ENCODE results near the gene CCDC137. TPM values are rescaled to one million over a fixed set of nuclear protein-coding genes. Genes with fewer than 3 reads are reported as not detected.

Gene CCDC137
- total RNA-seq, 2 donors from 2014 or later = 3.8 to 5.1 TPM

DNA sequence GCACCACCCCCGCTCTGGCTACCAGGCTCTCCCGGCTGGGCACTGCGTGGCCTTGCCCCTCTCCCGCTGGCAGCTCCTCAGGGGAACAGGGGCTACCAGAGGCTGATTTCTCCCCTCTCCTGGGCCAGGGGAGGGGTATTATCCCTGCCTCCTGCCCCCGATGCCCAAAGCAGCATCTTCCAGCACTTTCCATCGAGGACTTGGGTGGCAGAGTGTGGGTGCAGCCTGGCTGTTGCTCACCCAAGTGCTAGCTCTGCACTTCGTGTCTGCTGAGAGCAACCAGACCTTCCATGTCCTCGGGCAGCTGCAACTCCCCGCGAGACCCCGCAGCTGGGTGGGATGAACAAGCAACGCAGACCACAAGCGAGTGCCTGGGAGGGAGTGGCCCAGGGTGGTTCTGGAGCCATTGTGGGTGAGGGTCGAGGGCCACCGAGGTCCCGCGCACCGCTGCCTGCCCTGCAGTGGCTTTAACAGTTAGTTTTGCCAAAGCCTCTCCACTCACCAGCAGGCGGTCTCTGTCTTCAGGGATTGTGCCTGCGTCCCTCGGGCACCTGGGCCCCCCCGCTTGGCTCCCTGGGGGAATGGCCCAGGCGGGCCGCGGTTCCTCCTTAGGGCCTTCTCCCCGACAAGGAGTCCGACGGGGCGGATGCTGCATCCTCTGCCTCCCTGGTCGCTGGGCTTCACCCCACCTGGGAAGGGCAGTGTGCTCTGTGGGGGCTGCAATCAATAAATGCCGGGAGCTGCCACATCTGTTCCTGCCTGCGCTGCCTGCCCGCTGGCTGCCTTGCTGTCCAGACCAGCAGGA lies 53.9 kb downstream of the CCDC137 start:
- no peak for DNase-seq (ENCODE audit: low spot score)

DNA sequence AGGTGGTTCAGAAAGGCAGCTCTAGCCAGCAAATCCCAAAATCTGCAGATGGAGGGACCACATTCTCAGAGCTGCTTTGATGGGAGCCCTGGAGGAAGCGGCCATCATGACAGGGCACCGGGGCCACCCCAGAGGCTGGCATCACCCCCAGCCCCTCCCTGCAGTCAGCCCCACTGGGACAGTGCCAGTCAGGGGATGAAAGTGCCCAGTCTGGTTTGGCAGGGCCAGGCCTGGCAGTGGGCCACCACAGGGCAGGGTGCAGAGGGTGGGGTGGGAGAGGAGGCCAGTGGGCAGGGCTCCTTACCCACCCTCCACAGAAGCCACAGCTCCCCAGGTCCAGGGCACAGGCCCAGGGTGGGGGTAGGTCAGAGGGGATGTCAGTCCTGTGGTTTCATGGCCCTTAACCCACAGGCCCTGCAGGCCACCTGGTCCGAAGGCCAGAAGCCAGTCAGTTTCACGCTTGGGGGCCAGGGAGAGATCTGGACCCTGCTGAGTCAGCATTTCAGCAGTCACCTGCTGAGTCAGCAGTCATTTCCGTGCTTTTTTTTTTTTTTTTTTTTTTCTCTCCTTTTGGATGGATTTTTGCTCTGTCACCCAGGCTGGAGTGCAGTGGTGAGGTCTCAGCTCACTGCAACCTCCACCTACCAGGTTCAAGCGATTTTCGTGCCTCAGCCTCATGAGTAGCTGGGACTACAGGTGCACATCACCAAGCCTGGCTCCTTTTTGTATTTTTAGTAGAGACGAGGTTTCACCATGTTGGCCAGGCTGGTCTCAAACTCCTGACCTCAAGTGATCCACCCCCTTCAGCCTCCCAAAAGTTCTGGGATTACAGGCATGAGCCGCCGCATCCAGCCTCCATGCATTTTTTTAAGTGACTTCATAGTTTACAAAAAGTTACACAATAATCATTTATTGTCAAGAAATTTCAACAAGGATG lies 55.9 kb downstream of the CCDC137 start:
- TF ChIP-seq, protein P1, sequence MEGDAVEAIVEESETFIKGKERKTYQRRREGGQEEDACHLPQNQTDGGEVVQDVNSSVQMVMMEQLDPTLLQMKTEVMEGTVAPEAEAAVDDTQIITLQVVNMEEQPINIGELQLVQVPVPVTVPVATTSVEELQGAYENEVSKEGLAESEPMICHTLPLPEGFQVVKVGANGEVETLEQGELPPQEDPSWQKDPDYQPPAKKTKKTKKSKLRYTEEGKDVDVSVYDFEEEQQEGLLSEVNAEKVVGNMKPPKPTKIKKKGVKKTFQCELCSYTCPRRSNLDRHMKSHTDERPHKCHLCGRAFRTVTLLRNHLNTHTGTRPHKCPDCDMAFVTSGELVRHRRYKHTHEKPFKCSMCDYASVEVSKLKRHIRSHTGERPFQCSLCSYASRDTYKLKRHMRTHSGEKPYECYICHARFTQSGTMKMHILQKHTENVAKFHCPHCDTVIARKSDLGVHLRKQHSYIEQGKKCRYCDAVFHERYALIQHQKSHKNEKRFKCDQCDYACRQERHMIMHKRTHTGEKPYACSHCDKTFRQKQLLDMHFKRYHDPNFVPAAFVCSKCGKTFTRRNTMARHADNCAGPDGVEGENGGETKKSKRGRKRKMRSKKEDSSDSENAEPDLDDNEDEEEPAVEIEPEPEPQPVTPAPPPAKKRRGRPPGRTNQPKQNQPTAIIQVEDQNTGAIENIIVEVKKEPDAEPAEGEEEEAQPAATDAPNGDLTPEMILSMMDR (IDR thresholded peaks at IDR 0.05) = no peak
- no peak overlapping the region for H3K27ac ChIP-seq
- DNase-seq (ENCODE audit: low spot score) = no peak

More for the DNA sequence above, 53.9 kb downstream of the CCDC137 start:
- peaks cover 0 to 4% of the 10 kb centered on the region in 2 donors for H3K4me1 ChIP-seq
- TF ChIP-seq, protein P1 (IDR thresholded peaks at IDR 0.05) = no peak
- no peak overlapping the region for H3K27ac ChIP-seq
- H3K36me3 ChIP-seq = no peaks in the 10 kb centered on the region
- no peaks in the 10 kb centered on the region for H3K27me3 ChIP-seq
- H3K9me3 ChIP-seq = no peaks in the 10 kb centered on the region
- no peak overlapping the region for H3K4me3 ChIP-seq

More for the DNA sequence above, 55.9 kb downstream of the CCDC137 start:
- H3K27me3 ChIP-seq = no peaks in the 10 kb centered on the region
- no peaks in the 10 kb centered on the region for H3K9me3 ChIP-seq
- H3K4me1 ChIP-seq = peaks cover 0 to 4% of the 10 kb centered on the region in 2 donors
- H3K36me3 ChIP-seq = no peaks in the 10 kb centered on the region
- no peak overlapping the region for H3K4me3 ChIP-seq

Small RNAs within 50 kb of the gene (microRNA-seq; reads per million reads assigned to microRNA genes)
- 0 to 1.4 reads per million in 2 donors for gene MIR6786 (ENCODE audit: borderline number of aligned reads in 2 of 2, borderline replicate concordance in 1 of 2)

Other genes with a start within 250 kb of the CCDC137 start
- 1,000 to 10,000 TPM; 1,076 to 1,610 TPM for gene ACTG1, start 153.9 kb upstream of the CCDC137 start, total RNA-seq
- under 1 TPM; 0.63 to 0.74 TPM for gene FSCN2, start 138.4 kb upstream of the CCDC137 start, total RNA-seq
- 10 to 100 TPM; 12.8 to 13.7 TPM for gene FAAP100, start 114.4 kb upstream of the CCDC137 start, total RNA-seq
- 10 to 100 TPM; 69.3 to 70.4 TPM for gene NPLOC4, start 29.6 kb upstream of the CCDC137 start, total RNA-seq
- not detected for gene TSPAN10, start 29.5 kb upstream of the CCDC137 start, total RNA-seq
- gene PDE6G, start 10.2 kb upstream of the CCDC137 start, total RNA-seq = not detected
- 10 to 100 TPM; 19.3 to 19.6 TPM for gene OXLD1, start 132 bp upstream of the CCDC137 start, total RNA-seq
- gene ARL16, start 17.1 kb downstream of the CCDC137 start, total RNA-seq = 10 to 100 TPM; 20.3 to 22.2 TPM
- gene HGS, start 17.3 kb downstream of the CCDC137 start, total RNA-seq = 10 to 100 TPM; 33.7 to 59.5 TPM
- 100 to 1,000 TPM in 1 of 2 donors, 10 to 100 TPM in 1; 87.9 to 127 TPM for gene MRPL12, start 36.6 kb downstream of the CCDC137 start, total RNA-seq
- 10 to 100 TPM in 1 of 2 donors, 1 to 10 TPM in 1; 6.6 to 18.2 TPM for gene SLC25A10, start 45.5 kb downstream of the CCDC137 start, total RNA-seq
- gene GCGR, start 137.4 kb downstream of the CCDC137 start, total RNA-seq = not detected
- 100 to 1,000 TPM in 1 of 2 donors, 10 to 100 TPM in 1; 91.3 to 108 TPM for gene MCRIP1, start 166.6 kb downstream of the CCDC137 start, total RNA-seq
- gene PPP1R27, start 168.3 kb downstream of the CCDC137 start, total RNA-seq = not detected
- 100 to 1,000 TPM; 321 to 426 TPM for gene P4HB, start 193.8 kb downstream of the CCDC137 start, total RNA-seq
- 100 to 1,000 TPM in 1 of 2 donors, 10 to 100 TPM in 1; 59.4 to 145 TPM for gene ARHGDIA, start 204.6 kb downstream of the CCDC137 start, total RNA-seq
- gene ALYREF, start 224.8 kb downstream of the CCDC137 start, total RNA-seq = 10 to 100 TPM; 24.3 to 35.9 TPM
- 100 to 1,000 TPM; 126 to 229 TPM for gene ANAPC11, start 225.0 kb downstream of the CCDC137 start, total RNA-seq
- gene NPB, start 235.5 kb downstream of the CCDC137 start, total RNA-seq = 1 to 10 TPM in 1 of 2 donors, not detected in 1; 1.7 TPM
- 10 to 100 TPM; 23.3 to 26.1 TPM for gene PCYT2, start 244.7 kb downstream of the CCDC137 start, total RNA-seq

All from right atrium auricular region (tissue), 2 donors.